Lung microvascular endothelial cell (primary cell): ENCODE measurements around the gene CKAP2L. TPM values are rescaled to one million over a fixed set of nuclear protein-coding genes. Genes with fewer than 3 reads are reported as not detected.
A peak's percentile ranks its signal among the peaks of the same experiment; 100 is the strongest.

Source experiments
- DNase-seq, 2 donors: peaks; one replicate each; pipeline versions ENCODE4 v3.0.0 to v3.0.0-alpha.2; 2010; ENCODE audit warnings: low read depth in 2 of 2
- total RNA-seq: library from RNA; depleted of rRNA; stranded (reverse); fragments of >200 nt; gene quantifications from 2 replicates; pipeline ENCODE4 v1.2.1, GENCODE V29; 2014

Gene CKAP2L
- total RNA-seq, 1 donor from 2014 or later, result 0.60 TPM

- no peak for DNase-seq
These were observed 28.0 kb upstream of the CKAP2L start for GRCh38 chr2:112792419-112792818.

- no peak for DNase-seq
These were observed 27.4 kb upstream of the CKAP2L start for GRCh38 chr2:112791693-112792230.

GRCh38 chr2:112791019-112791418, 26.6 kb upstream of the CKAP2L start:
- no peak for DNase-seq

GRCh38 chr2:112790305-112790704, 25.9 kb upstream of the CKAP2L start:
- DNase-seq, result no peak

GRCh38 chr2:112789186-112789585, 24.8 kb upstream of the CKAP2L start:
- DNase-seq, result no peak

- DNase-seq, result no peak
These were observed 24.2 kb upstream of the CKAP2L start for GRCh38 chr2:112788653-112789052.

- DNase-seq, result no peak
These were observed 23.5 kb upstream of the CKAP2L start for GRCh38 chr2:112787729-112788393.

- peak in 1 of 2 donors; percentile 84 for DNase-seq
These were observed 22.9 kb upstream of the CKAP2L start for GRCh38 chr2:112787294-112787693.

GRCh38 chr2:112784199-112785189, 20.1 kb upstream of the CKAP2L start, which contains the start of gene IL1A:
TSS of gene IL1A (minus strand) at chr2:112784493. CDS start at chr2:112783770, 723 bp downstream.
- DNase-seq, result peak in 1 of 2 donors; percentile 90

- DNase-seq, result peak; percentile 70 to 82
These were observed 18.8 kb upstream of the CKAP2L start for GRCh38 chr2:112783187-112783714.

GRCh38 chr2:112782234-112782799, 17.9 kb upstream of the CKAP2L start:
- DNase-seq, result no peak

GRCh38 chr2:112779598-112779997, 15.2 kb upstream of the CKAP2L start:
- no peak for DNase-seq

GRCh38 chr2:112777036-112777435, 12.6 kb upstream of the CKAP2L start:
- no peak for DNase-seq

- DNase-seq, result no peak
These were observed 11.7 kb upstream of the CKAP2L start for GRCh38 chr2:112776113-112776512.

- no peak for DNase-seq
These were observed 10.3 kb upstream of the CKAP2L start for GRCh38 chr2:112774536-112775285.

- DNase-seq, result no peak
These were observed 9.1 kb upstream of the CKAP2L start for GRCh38 chr2:112773556-112773955.

GRCh38 chr2:112772911-112773475, 8.6 kb upstream of the CKAP2L start:
- DNase-seq, result no peak

- no peak for DNase-seq
These were observed 7.9 kb upstream of the CKAP2L start for GRCh38 chr2:112772322-112772721.

GRCh38 chr2:112768432-112768831, 4.0 kb upstream of the CKAP2L start:
- peak; percentile 11 to 36 for DNase-seq

- peak; percentile 56 to 83 for DNase-seq
These were observed 3.4 kb upstream of the CKAP2L start for GRCh38 chr2:112767693-112768330.
